HepG2 (cell line): ENCODE results near the gene MRS2. TPM values are rescaled to one million over a fixed set of nuclear protein-coding genes. Genes with fewer than 3 reads are reported as not detected.

Source experiments
- ARID2 ChIP-seq: sonication (generic); formaldehyde crosslinking; IDR thresholded peaks from 2 replicates; pipeline ENCODE4 v1.8.1; 2022; ENCODE audit warnings: mild to moderate bottlenecking, missing genetic modification reagents, borderline replicate concordance
- ATF4 ChIP-seq, 2 experiments: fragments of 450-650 bp in 1 of 2; sonication (generic) in 1 of 2; formaldehyde crosslinking; IDR thresholded peaks; 2 replicates each; pipeline versions ENCODE4 v1.5.0 to v1.8.0; 2020 to 2022; ENCODE audit warnings: mild to moderate bottlenecking in 1 of 2, missing genetic modification reagents in 1 of 2
- ATRX ChIP-seq: sonication (generic); formaldehyde crosslinking; IDR thresholded peaks from 2 replicates; pipeline ENCODE4 v1.4.0; 2020; ENCODE audit warnings: missing genetic modification reagents, borderline replicate concordance
- CCAR2 ChIP-seq: fragments of 200-400 bp; formaldehyde crosslinking; optimal IDR thresholded peaks from 2 replicates; pipeline ENCODE3; 2018; ENCODE audit warnings: low read depth, mild to moderate bottlenecking, low read length, moderate library complexity
- CHD4 ChIP-seq: fragments of 200-600 bp; sonication (generic); IDR thresholded peaks from 2 replicates; pipeline ENCODE4 v1.7.0; 2017; ENCODE audit warnings: mild to moderate bottlenecking, low read length, borderline replicate concordance
- EHMT2 ChIP-seq: fragments of 200-600 bp; sonication (generic); IDR thresholded peaks from 2 replicates; pipeline ENCODE4 v1.7.0; 2017; ENCODE audit warnings: antibody characterized with exemption, low read depth, low read length, borderline replicate concordance
- FUBP1 ChIP-seq: sonication (generic); formaldehyde crosslinking; IDR thresholded peaks from 2 replicates; pipeline ENCODE4 v1.5.1; 2020; ENCODE audit warnings: missing genetic modification reagents, mild to moderate bottlenecking, borderline replicate concordance
- GLI4 ChIP-seq: sonication (generic); formaldehyde crosslinking; IDR thresholded peaks from 2 replicates; pipeline ENCODE4 v1.5.1; 2020; ENCODE audit warnings: missing genetic modification reagents, mild to moderate bottlenecking, moderate library complexity, borderline replicate concordance
- GTF2F1 ChIP-seq: fragments of 150-350 bp; IDR thresholded peaks from 2 replicates; pipeline ENCODE4 v1.6.1; 2014; ENCODE audit warnings: low read length
- KMT2A ChIP-seq: sonication (generic); formaldehyde crosslinking; IDR thresholded peaks from 2 replicates; pipeline ENCODE4 v1.4.0; 2020; ENCODE audit warnings: missing genetic modification reagents
- MZF1 ChIP-seq: sonication (generic); formaldehyde crosslinking; IDR thresholded peaks from 2 replicates; pipeline ENCODE4 v1.8.1; 2023; ENCODE audit warnings: mild to moderate bottlenecking, missing genetic modification reagents, borderline replicate concordance
- NR0B2 ChIP-seq: sonication (generic); formaldehyde crosslinking; IDR thresholded peaks from 2 replicates; pipeline ENCODE4 v1.4.0; 2020; ENCODE audit warnings: mild to moderate bottlenecking, missing genetic modification reagents
- NRL ChIP-seq: sonication (generic); formaldehyde crosslinking; IDR thresholded peaks from 2 replicates; pipeline ENCODE4 v1.5.0; 2020; ENCODE audit warnings: missing genetic modification reagents, mild to moderate bottlenecking, moderate library complexity, borderline replicate concordance
- TCF12 ChIP-seq, 2 experiments: fragments of 450-650 bp in 1 of 2; sonication (generic) in 1 of 2; formaldehyde crosslinking in 1 of 2; IDR thresholded peaks; 2 replicates each; pipeline versions ENCODE4 v1.6.1 to v1.8.0; 2017 to 2022; ENCODE audit warnings: antibody characterized with exemption in 1 of 2, mild to moderate bottlenecking in 1 of 2, missing genetic modification reagents in 1 of 2, moderate library complexity in 1 of 2
- TRIM24 ChIP-seq: sonication (generic); formaldehyde crosslinking; IDR thresholded peaks from 2 replicates; pipeline ENCODE4 v1.8.0; 2022; ENCODE audit warnings: mild to moderate bottlenecking, missing genetic modification reagents
- U2AF1 ChIP-seq: fragments of 200-400 bp; formaldehyde crosslinking; optimal IDR thresholded peaks from 2 replicates; pipeline ENCODE3; 2017; ENCODE audit warnings: mild to moderate bottlenecking, low read depth, low read length
- YEATS4 ChIP-seq: sonication (generic); formaldehyde crosslinking; IDR thresholded peaks from 2 replicates; pipeline ENCODE4 v1.4.0; 2020; ENCODE audit warnings: missing genetic modification reagents, borderline replicate concordance
- ZIK1 ChIP-seq: sonication (generic); formaldehyde crosslinking; IDR thresholded peaks from 2 replicates; pipeline ENCODE4 v1.5.0; 2020; ENCODE audit warnings: mild to moderate bottlenecking, low read depth, missing genetic modification reagents, borderline replicate concordance
- ZMYM4 ChIP-seq: sonication (generic); formaldehyde crosslinking; IDR thresholded peaks from 2 replicates; pipeline ENCODE4 v1.8.1; 2023; ENCODE audit warnings: mild to moderate bottlenecking, missing genetic modification reagents
- ZNF3 ChIP-seq: IDR thresholded peaks from 2 replicates; pipeline ENCODE4 v1.7.0; 2017; ENCODE audit warnings: inconsistent platforms
- ZNF510 ChIP-seq: sonication (generic); formaldehyde crosslinking; IDR thresholded peaks from 2 replicates; pipeline ENCODE4 v1.4.0; 2020; ENCODE audit warnings: low read depth, mild to moderate bottlenecking, missing genetic modification reagents
- ZNF75D ChIP-seq: sonication (generic); formaldehyde crosslinking; IDR thresholded peaks from 2 replicates; pipeline ENCODE4 v1.8.1; 2023; ENCODE audit warnings: missing genetic modification reagents, mild to moderate bottlenecking, borderline replicate concordance
- polyA plus RNA-seq, 8 experiments: library from polyadenylated mRNA; depleted of rRNA in 3 of 8; stranded (reverse) in 7 of 8; unstranded in 1 of 8; fragments of >200 nt; fragmentation: Illumina TruSeq in 4 of 8; extraction: Trizol in 4 of 8; gene quantifications; 2 replicates each; pipeline versions ENCODE4 v1.2.1 to v1.2.3, GENCODE V29; 2011 to 2016; ENCODE audit warnings: low read depth in 4 of 8, missing spikeins in 1 of 8, mixed read lengths in 1 of 8; ENCODE audit not compliant: insufficient read depth in 1 of 8
- total RNA-seq, 5 experiments: library from RNA; depleted of rRNA; stranded (reverse); fragments of >200 nt; fragmentation: Illumina TruSeq; extraction: Trizol; gene quantifications; 2 replicates each; pipeline ENCODE4 v1.2.3, GENCODE V29; 2016; ENCODE audit warnings: low read depth in 1 of 5
- TF ChIP-seq, protein P1 (sequence below): sonication (generic); formaldehyde crosslinking; IDR thresholded peaks from 2 replicates; pipeline ENCODE4 v1.8.1; 2023; ENCODE audit warnings: missing genetic modification reagents, inconsistent platforms, borderline replicate concordance

The MRS2 gene
- total and polyA plus RNA-seq, 2 of the 13 experiments (the other 11 are each of a cell fraction or from before 2014, with no cell fraction given): 31.1 to 83.8 TPM

GRCh38 chr6:24385536-24386269 lies 17.0 kb upstream of the MRS2 start (continued):
- TF ChIP-seq ZMYM4 (peak; percentile 74), GTF2F1 (no peak), TCF12 (IDR thresholded peaks at IDR 0.05) (no peak), TCF12 (CRISPR knock-in tag; IDR thresholded peaks at IDR 0.05) (no peak), ZNF75D (no peak), MZF1 (CRISPR knock-in tag) (no peak), CCAR2 (no peak), YEATS4 (CRISPR knock-in tag) (peak; percentile 74; the same call in 1 of the 2 replicates), TRIM24 (CRISPR knock-in tag) (no peak), NRL (CRISPR knock-in tag) (no peak), GLI4 (CRISPR knock-in tag) (no peak), EHMT2 (peak; percentile 90; the same call in 1 of the 2 replicates), ARID2 (peak; percentile 90), ZIK1 (no peak), KMT2A (CRISPR knock-in tag) (peak; percentile 81), NR0B2 (CRISPR knock-in tag) (no peak; the same call in 1 of the 2 replicates), CHD4 (peak; percentile 85), ATRX (CRISPR knock-in tag) (no peak), ZNF510 (CRISPR knock-in tag) (peak; percentile 55; the same call in 1 of the 2 replicates), FUBP1 (CRISPR knock-in tag) (no peak), ZNF3 (peak; percentile 50; the same call in 1 of the 2 replicates), ATF4 (CRISPR knock-in tag; IDR thresholded peaks at IDR 0.05) (peak in 1 of 2 experiments; percentile 66; a peak in 2 of 4 replicates), U2AF1 (no peak)
- TF ChIP-seq, protein P1, sequence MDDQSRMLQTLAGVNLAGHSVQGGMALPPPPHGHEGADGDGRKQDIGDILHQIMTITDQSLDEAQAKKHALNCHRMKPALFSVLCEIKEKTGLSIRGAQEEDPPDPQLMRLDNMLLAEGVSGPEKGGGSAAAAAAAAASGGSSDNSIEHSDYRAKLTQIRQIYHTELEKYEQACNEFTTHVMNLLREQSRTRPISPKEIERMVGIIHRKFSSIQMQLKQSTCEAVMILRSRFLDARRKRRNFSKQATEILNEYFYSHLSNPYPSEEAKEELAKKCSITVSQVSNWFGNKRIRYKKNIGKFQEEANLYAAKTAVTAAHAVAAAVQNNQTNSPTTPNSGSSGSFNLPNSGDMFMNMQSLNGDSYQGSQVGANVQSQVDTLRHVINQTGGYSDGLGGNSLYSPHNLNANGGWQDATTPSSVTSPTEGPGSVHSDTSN (CRISPR knock-in tag): no peak
